GM12878 (cell line): ENCODE results near the gene TNKS2. TPM values are rescaled to one million over a fixed set of nuclear protein-coding genes. Genes with fewer than 3 reads are reported as not detected.

Experiments used
- BCL11A ChIP-seq: IDR thresholded peaks from 2 replicates; pipeline ENCODE4 v1.6.1; 2011; ENCODE audit warnings: low read depth, low read length
- BCL3 ChIP-seq: IDR thresholded peaks from 2 replicates; pipeline ENCODE4 v1.6.1; 2011; ENCODE audit warnings: borderline replicate concordance, low read depth, mild to moderate bottlenecking, moderate library complexity, low read length; ENCODE audit not compliant: insufficient read depth, poor library complexity, severe bottlenecking
- CBX3 ChIP-seq: fragments of 200-600 bp; sonication (generic); IDR thresholded peaks from 2 replicates; pipeline ENCODE4 v1.6.1; 2016; ENCODE audit warnings: low read depth, borderline replicate concordance
- CBX5 ChIP-seq: sonication (generic); IDR thresholded peaks from 2 replicates; pipeline ENCODE4 v1.6.1; 2016; ENCODE audit warnings: low read depth, moderate library complexity, mild to moderate bottlenecking, inconsistent platforms
- GABPA ChIP-seq: IDR thresholded peaks from 2 replicates; pipeline ENCODE4 v1.6.1; 2014; ENCODE audit warnings: antibody characterized with exemption, low read depth, mild to moderate bottlenecking, inconsistent platforms
- IRF5 ChIP-seq: fragments of 450-650 bp; IDR thresholded peaks from 2 replicates; pipeline ENCODE4 v1.6.1; 2017; ENCODE audit warnings: borderline replicate concordance
- KDM1A ChIP-seq: fragments of 200-600 bp; sonication (generic); IDR thresholded peaks from 2 replicates; pipeline ENCODE4 v1.6.1; 2016; ENCODE audit warnings: borderline replicate concordance
- MTA3 ChIP-seq: IDR thresholded peaks from 2 replicates; pipeline ENCODE4 v1.6.1; 2012; ENCODE audit warnings: low read length, inconsistent platforms, borderline replicate concordance
- PBX3 ChIP-seq: IDR thresholded peaks from 2 replicates; pipeline ENCODE4 v1.6.1; 2011; ENCODE audit warnings: mild to moderate bottlenecking, low read depth, low read length, moderate library complexity; ENCODE audit not compliant: insufficient replicate concordance
- RB1 ChIP-seq: fragments of 450-650 bp; formaldehyde crosslinking; IDR thresholded peaks from 2 replicates; pipeline ENCODE4 v1.6.1; 2017; ENCODE audit warnings: mild to moderate bottlenecking, borderline replicate concordance
- SMARCA5 ChIP-seq: fragments of 450-650 bp; IDR thresholded peaks from 2 replicates; pipeline ENCODE4 v1.6.1; 2017; ENCODE audit warnings: mild to moderate bottlenecking
- SREBF2 ChIP-seq: IDR thresholded peaks from 2 replicates; pipeline ENCODE4 v1.6.1; 2012; ENCODE audit warnings: mild to moderate bottlenecking, low read length
- SUZ12 ChIP-seq: fragments of 200-600 bp; sonication (generic); IDR thresholded peaks from one replicate; pipeline ENCODE4 v1.6.1; 2018; ENCODE audit warnings: antibody characterized with exemption, mild to moderate bottlenecking; ENCODE audit not compliant: unreplicated experiment
- TAF1 ChIP-seq: IDR thresholded peaks from 2 replicates; pipeline ENCODE4 v1.6.1; 2011; ENCODE audit warnings: mild to moderate bottlenecking, low read depth, low read length, borderline replicate concordance
- TARDBP ChIP-seq: IDR thresholded peaks from 2 replicates; pipeline ENCODE4 v1.6.1; 2016; ENCODE audit warnings: borderline replicate concordance
- USF2 ChIP-seq: IDR thresholded peaks from 2 replicates; pipeline ENCODE4 v1.6.1; 2011; ENCODE audit warnings: low read depth, low read length, improper control_type of control experiment, borderline replicate concordance
- YY1 ChIP-seq: IDR thresholded peaks from 2 replicates; pipeline ENCODE4 v1.6.1; 2011; ENCODE audit warnings: low read depth, mild to moderate bottlenecking, low read length
- ZBTB11 ChIP-seq: fragments of 450-650 bp; formaldehyde crosslinking; IDR thresholded peaks from 2 replicates; pipeline ENCODE4 v1.5.0; 2022; ENCODE audit warnings: mild to moderate bottlenecking, missing genetic modification characterization
- ZNF274 ChIP-seq: IDR thresholded peaks from one replicate; pipeline ENCODE4 v1.8.0; 2011; ENCODE audit not compliant: insufficient read length, insufficient read depth
- ZSCAN29 ChIP-seq: fragments of 450-650 bp; IDR thresholded peaks from 2 replicates; pipeline ENCODE4 v1.6.1; 2017; ENCODE audit warnings: mild to moderate bottlenecking, moderate library complexity
- polyA plus RNA-seq, 11 experiments: library from polyadenylated mRNA; depleted of rRNA in 4 of 11; unstranded in 6 of 11; stranded (reverse) in 5 of 11; fragments of >200 nt; fragmentation: Nextera tagmentation in 4 of 11; fragmentation: Illumina TruSeq in 1 of 11; extraction: Ambion mirVana in 4 of 11; extraction: Trizol in 1 of 11; gene quantifications; 1 replicate in 1 of 11; 2 replicates in 10 of 11; pipeline versions ENCODE4 v1.2.1 to v1.2.3, GENCODE V29; 2011 to 2016; ENCODE audit warnings: inconsistent platforms in 2 of 11, missing spikeins in 2 of 11, low read depth in 1 of 11
- total RNA-seq, 4 experiments: library from RNA; depleted of rRNA in 3 of 4; stranded (reverse); fragments of >200 nt in 3 of 4; fragmentation: Illumina TruSeq in 1 of 4; extraction: Trizol in 1 of 4; gene quantifications; 2 replicates each; pipeline versions ENCODE4 v1.2.1 to v1.2.3, GENCODE V29; 2013 to 2021

Gene TNKS2
- total and polyA plus RNA-seq, 10 of the 15 experiments (the other 5 are each of a cell fraction or from before 2014, with no cell fraction given) = 2.9 to 24.2 (median 6.9) TPM

GRCh38 chr10:91798649-91799611 lies 704 bp downstream of the TNKS2 start (continued):
- TF ChIP-seq USF2 (no peak), YY1 (no peak), ZNF274 (no peak), TARDBP (no peak), BCL11A (no peak), CBX5 (no peak), KDM1A (no peak), SMARCA5 (no peak; the same call in 1 of the 2 replicates), GABPA (0 out of 2 replicates have a peak, but pooled peaks have one; percentile 39), PBX3 (no peak), MTA3 (no peak), CBX3 (no peak), SREBF2 (no peak), IRF5 (no peak), BCL3 (no peak), RB1 (no peak), ZSCAN29 (no peak), TAF1 (no peak), SUZ12 (no peak), ZBTB11 (CRISPR knock-in tag) (no peak)
